LNCaP clone FGC (cell line): ENCODE results near the gene TMEM131.

ENCODE experiments used
- DNase-seq: peaks from one replicate; pipeline ENCODE4 v3.0.0-alpha.2; 2011; ENCODE audit warnings: low read depth
- H3K4me3 ChIP-seq: 2 replicates; pipeline ENCODE4 v1.5.1; 2011; ENCODE audit warnings: mild to moderate bottlenecking, low read depth, low read length, control low read depth
- CTCF ChIP-seq: IDR thresholded peaks from 2 replicates; pipeline ENCODE4 v1.5.1; 2012; ENCODE audit warnings: mild to moderate bottlenecking; ENCODE audit not compliant: control insufficient read depth, insufficient read depth; ENCODE audit errors: extremely low read depth

Gene TMEM131

DNA sequence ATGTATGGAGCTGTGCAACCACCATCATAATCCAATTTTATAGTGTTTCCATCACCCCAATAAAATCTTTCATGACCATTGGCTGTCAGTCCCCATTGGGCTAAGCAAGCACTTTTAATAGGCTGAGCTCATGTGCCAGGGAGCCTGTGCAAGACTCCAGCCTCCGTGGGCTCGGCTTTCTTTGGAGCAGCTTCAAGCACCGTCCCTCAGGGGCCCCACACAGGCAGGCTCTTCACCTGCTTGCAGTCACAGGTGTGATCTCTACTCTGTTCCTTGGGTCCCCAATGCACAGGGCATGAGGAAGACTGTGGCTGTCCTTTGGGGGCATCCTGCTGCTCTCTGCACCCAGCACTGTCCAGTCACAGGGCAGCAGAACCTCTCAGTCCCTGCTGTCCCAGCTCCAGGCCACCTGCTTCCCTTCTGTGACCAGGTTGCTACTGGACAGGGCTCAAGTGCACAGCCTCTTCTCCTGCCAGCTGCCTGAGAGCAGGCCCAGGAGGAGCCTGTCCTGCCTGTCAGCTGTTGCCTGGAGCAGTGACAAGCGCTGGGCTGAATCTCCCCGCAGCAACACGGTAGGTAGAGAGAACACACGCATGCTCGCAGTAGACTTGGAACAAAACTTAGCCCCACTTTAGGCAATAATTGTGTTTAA, 40.7 kb upstream of the TMEM131 start:
- peak; percentile 58 for DNase-seq
- no peak for TF ChIP-seq CTCF
- no peak overlapping the region for H3K4me3 ChIP-seq

GRCh38 chr2:98034745-98035144, 39.0 kb upstream of the TMEM131 start:
- no peak for TF ChIP-seq CTCF
- no peak overlapping the region for H3K4me3 ChIP-seq
- no peak for DNase-seq

DNA sequence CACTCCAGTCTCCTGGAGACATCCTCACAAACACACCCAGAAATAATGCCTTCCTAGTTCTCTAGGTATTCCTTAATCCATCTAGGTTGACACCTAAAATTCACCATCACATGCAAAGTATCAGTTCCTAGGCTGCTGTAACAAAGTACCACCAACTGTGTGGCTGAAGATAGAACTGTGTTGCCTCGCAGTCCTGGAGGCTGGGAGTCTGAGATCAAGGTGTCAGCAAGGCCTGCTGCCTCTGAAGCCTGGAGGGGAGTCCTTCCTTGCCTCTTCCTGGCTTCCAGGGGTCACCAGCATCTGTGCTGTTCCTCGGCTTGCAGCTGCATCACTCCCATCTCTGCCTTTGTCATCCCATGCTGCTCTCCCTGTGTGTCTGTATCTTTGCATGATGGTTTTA, 36.3 kb upstream of the TMEM131 start:
- no peak overlapping the region for H3K4me3 ChIP-seq
- no peak for TF ChIP-seq CTCF

DNA sequence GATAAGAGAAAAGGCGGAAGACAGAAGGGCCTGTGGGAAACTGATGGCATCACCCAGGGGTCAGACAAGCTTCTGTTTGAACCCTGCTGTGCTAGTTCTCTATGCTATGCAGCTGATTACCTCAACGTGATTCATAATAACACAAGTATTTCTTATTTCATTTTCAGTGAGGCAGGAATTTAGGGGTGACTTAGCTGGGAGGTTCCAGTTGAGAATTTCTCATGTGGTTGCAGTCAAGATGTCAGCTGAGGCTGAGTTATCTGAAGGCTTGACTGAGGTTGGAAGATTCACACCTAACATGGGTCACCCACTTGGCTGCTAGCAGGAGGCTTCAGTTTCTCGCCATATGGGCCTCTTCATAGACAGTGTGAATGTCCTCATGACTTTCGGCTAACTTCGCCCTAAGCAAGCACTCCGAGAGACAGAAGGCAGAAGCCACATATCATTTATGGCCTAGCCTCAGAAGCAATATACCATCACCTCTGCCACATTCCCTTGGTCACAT, 34.0 kb upstream of the TMEM131 start:
- no peak for DNase-seq
- H3K4me3 ChIP-seq = no peak overlapping the region
- no peak for TF ChIP-seq CTCF

More for the DNA sequence above, 36.3 kb upstream of the TMEM131 start:
- no peak for DNase-seq

DNA sequence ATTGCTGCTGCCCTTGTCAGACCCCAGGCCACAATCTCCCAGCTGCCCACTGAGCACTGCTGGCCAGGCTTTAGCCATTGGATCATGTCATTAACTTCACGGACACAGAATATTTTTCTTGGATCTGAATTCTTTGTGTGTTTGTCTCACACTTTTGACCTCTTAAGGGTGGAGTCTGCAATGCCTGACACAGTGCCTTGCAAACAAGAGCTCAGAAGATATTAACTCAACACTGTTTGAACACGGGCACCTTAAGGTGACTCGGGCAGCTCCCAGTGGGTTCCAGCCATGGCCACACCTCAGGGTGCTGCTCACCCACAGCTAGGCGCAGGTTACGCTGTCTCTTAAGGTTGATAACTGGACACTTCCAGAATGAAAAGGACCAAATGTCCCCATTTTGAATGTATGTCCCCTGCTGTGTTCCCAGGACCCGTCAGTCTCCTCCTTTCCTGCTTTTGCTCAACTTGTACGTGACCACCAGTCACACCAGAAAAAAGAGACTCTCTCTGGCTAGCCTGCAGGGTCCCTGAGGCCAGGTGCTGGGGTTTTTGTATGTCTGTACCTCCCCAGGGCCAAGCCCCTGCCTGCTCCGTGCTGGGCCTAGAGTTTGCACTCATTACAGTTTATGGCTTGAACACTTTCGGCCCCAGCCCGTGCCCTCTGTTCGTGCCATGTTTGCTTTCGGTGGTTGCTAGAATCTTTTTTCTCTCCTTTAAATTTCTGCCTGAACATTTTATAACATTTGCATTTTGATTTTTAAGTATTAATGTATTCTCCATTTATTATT, 33.4 kb upstream of the TMEM131 start:
- no peak for TF ChIP-seq CTCF
- no peak overlapping the region for H3K4me3 ChIP-seq
- DNase-seq = no peak

DNA sequence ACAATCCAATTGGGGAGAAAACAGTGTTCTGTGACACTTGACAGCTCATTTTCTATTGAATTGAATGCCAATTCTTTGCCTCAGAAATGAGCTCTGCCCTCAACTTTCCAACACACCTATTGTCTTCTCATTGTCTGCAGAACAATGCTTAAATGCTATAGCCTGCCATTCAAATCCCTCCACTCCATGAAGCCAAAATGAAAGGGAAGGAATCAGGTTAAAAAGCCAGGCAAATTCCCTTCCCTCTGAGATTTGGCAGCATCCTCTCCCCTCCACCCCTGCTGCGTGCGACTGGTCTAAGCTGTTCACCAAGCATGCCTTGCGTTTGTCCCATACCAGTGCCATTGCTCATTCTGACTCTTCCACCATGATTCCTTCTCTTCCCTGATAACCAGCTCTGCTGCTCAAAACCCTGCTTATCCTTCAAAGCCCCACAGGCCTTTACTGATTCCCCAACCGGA, 32.4 kb upstream of the TMEM131 start:
- DNase-seq = no peak
- no peak overlapping the region for H3K4me3 ChIP-seq
- no peak for TF ChIP-seq CTCF
